HepG2 (cell line): ENCODE measurements around the gene UBE2G2. TPM values are rescaled to one million over a fixed set of nuclear protein-coding genes. Genes with fewer than 3 reads are reported as not detected.
A peak's percentile ranks its signal among the peaks of the same experiment; 100 is the strongest.

Experiments
- AHDC1 ChIP-seq: sonication (generic); formaldehyde crosslinking; IDR thresholded peaks from 2 replicates; pipeline ENCODE4 v1.5.1; 2020; ENCODE audit warnings: mild to moderate bottlenecking, missing genetic modification reagents, borderline replicate concordance
- CTCF ChIP-seq: sonication (generic); formaldehyde crosslinking; IDR thresholded peaks from 2 replicates; pipeline ENCODE4 v1.5.0; 2020; ENCODE audit warnings: mild to moderate bottlenecking, missing genetic modification reagents, moderate library complexity
- ELF3 ChIP-seq: IDR thresholded peaks from 2 replicates; pipeline ENCODE4 v1.6.1; 2016; ENCODE audit warnings: missing genetic modification reagents, missing compliant biosample characterization
- FOXO1 ChIP-seq: sonication (generic); formaldehyde crosslinking; IDR thresholded peaks from 2 replicates; pipeline ENCODE4 v1.4.0; 2020; ENCODE audit warnings: missing genetic modification reagents
- HHEX ChIP-seq: IDR thresholded peaks from 2 replicates; pipeline ENCODE4 v1.6.1; 2016; ENCODE audit warnings: control low read depth
- MED1 ChIP-seq: sonication (generic); formaldehyde crosslinking; IDR thresholded peaks from 2 replicates; pipeline ENCODE4 v1.4.0; 2020; ENCODE audit warnings: missing genetic modification reagents
- RARG ChIP-seq: sonication (generic); formaldehyde crosslinking; IDR thresholded peaks from 2 replicates; pipeline ENCODE4 v1.4.0; 2020; ENCODE audit warnings: low read depth, mild to moderate bottlenecking, missing genetic modification reagents
- RBFOX2 ChIP-seq: fragments of 200-400 bp; formaldehyde crosslinking; IDR thresholded peaks from 2 replicates; pipeline ENCODE4 v1.6.1; 2017; ENCODE audit warnings: low read depth, mild to moderate bottlenecking, low read length
- ZNF607 ChIP-seq: sonication (generic); formaldehyde crosslinking; IDR thresholded peaks from 2 replicates; pipeline ENCODE4 v1.5.1; 2020; ENCODE audit warnings: missing genetic modification reagents, mild to moderate bottlenecking, borderline replicate concordance
- ZNF616 ChIP-seq: sonication (generic); formaldehyde crosslinking; IDR thresholded peaks from 2 replicates; pipeline ENCODE4 v1.5.0; 2020; ENCODE audit warnings: low read depth, mild to moderate bottlenecking, missing genetic modification reagents
- ZNF646 ChIP-seq: sonication (generic); formaldehyde crosslinking; IDR thresholded peaks from 2 replicates; pipeline ENCODE4 v1.9.0; 2021; ENCODE audit warnings: mild to moderate bottlenecking, missing genetic modification reagents
- ZNF660 ChIP-seq: sonication (generic); formaldehyde crosslinking; IDR thresholded peaks from 2 replicates; pipeline ENCODE4 v1.5.1; 2020; ENCODE audit warnings: mild to moderate bottlenecking, low read depth, missing genetic modification reagents, borderline replicate concordance
- polyA plus RNA-seq, 8 experiments: library from polyadenylated mRNA; depleted of rRNA in 3 of 8; stranded (reverse) in 7 of 8; unstranded in 1 of 8; fragments of >200 nt; fragmentation: Illumina TruSeq in 4 of 8; extraction: Trizol in 4 of 8; gene quantifications; 2 replicates each; pipeline versions ENCODE4 v1.2.1 to v1.2.3, GENCODE V29; 2011 to 2016; ENCODE audit warnings: low read depth in 4 of 8, missing spikeins in 1 of 8, mixed read lengths in 1 of 8; ENCODE audit not compliant: insufficient read depth in 1 of 8
- total RNA-seq, 5 experiments: library from RNA; depleted of rRNA; stranded (reverse); fragments of >200 nt; fragmentation: Illumina TruSeq; extraction: Trizol; gene quantifications; 2 replicates each; pipeline ENCODE4 v1.2.3, GENCODE V29; 2016; ENCODE audit warnings: low read depth in 1 of 5

The UBE2G2 gene
- total and polyA plus RNA-seq, 2 of the 13 experiments (the other 11 are each of a cell fraction or from before 2014, with no cell fraction given) = 55.4 to 92.0 TPM

- no peak for TF ChIP-seq ZNF646 (CRISPR knock-in tag)
- no peak for TF ChIP-seq RARG (CRISPR knock-in tag)
- no peak for TF ChIP-seq RBFOX2
- no peak for TF ChIP-seq ZNF616 (CRISPR knock-in tag)
- no peak for TF ChIP-seq ELF3
- no peak for TF ChIP-seq HHEX (CRISPR knock-in tag)
- TF ChIP-seq FOXO1 (CRISPR knock-in tag) = no peak
- TF ChIP-seq CTCF (CRISPR knock-in tag) = peak; percentile 76
- TF ChIP-seq ZNF660 (CRISPR knock-in tag) = no peak
- TF ChIP-seq AHDC1 (CRISPR knock-in tag) = no peak
- TF ChIP-seq MED1 (CRISPR knock-in tag) = 0 out of 2 replicates have a peak, but pooled peaks have one; percentile 22
- no peak for TF ChIP-seq ZNF607
These were observed 1.5 kb downstream of the UBE2G2 start (continued) for GRCh38 chr21:44800103-44800502.
